HEK293 (cell line): ENCODE data around the gene BDH1.

Source experiments
- CTCF ChIA-PET: fragments of 350-600 bp; formaldehyde crosslinking; extraction: SDS; loops from one replicate; lab custom pipeline; 2021; ENCODE audit warnings: antibody characterized with exemption; lab: Yijun Ruan, JAX
- POLR2A ChIA-PET: fragments of 300-600 bp; formaldehyde crosslinking; extraction: SDS; loops from one replicate; lab custom pipeline; 2020; ENCODE audit warnings: antibody characterized with exemption, inconsistent platforms; lab: Yijun Ruan, JAX
- H3K27ac ChIP-seq: fragments of 200-500 bp; sonication (Bioruptor generic); 2 replicates; pipeline ENCODE4 v1.5.1; 2014; ENCODE audit warnings: low read depth, low read length, control low read depth, inconsistent platforms; ENCODE audit errors: extremely low read depth
- H3K36me3 ChIP-seq, 2 experiments: fragments of 200-500 bp in 1 of 2; sonication (Bioruptor generic) in 1 of 2; 1 replicate in 1 of 2; 2 replicates in 1 of 2; pipeline ENCODE4 v1.5.1; 2014 to 2017; ENCODE audit warnings: inconsistent platforms in 2 of 2, low read length in 2 of 2; ENCODE audit not compliant: control insufficient read depth in 2 of 2, insufficient read depth in 1 of 2
- H3K4me1 ChIP-seq: fragments of 200-500 bp; sonication (Bioruptor generic); 2 replicates; pipeline ENCODE4 v1.5.1; 2014; ENCODE audit warnings: mild to moderate bottlenecking, low read length, inconsistent platforms; ENCODE audit not compliant: control insufficient read depth, insufficient read depth
- H3K4me3 ChIP-seq: 2 replicates; pipeline ENCODE4 v1.5.1; 2011; ENCODE audit warnings: low read depth, mild to moderate bottlenecking, control low read depth, low read length, moderate library complexity
- H3K9me3 ChIP-seq: fragments of 200-500 bp; sonication (Bioruptor generic); 2 replicates; pipeline ENCODE4 v1.5.1; 2014; ENCODE audit warnings: low read depth, low read length, inconsistent platforms; ENCODE audit not compliant: control insufficient read depth, insufficient read depth
- OSR2 ChIP-seq: fragments of 450-650 bp; formaldehyde crosslinking; IDR thresholded peaks from 2 replicates; pipeline ENCODE4 v1.5.1; 2016; ENCODE audit warnings: missing biosample characterization, missing genetic modification characterization
- PRDM2 ChIP-seq: fragments of 450-650 bp; formaldehyde crosslinking; IDR thresholded peaks from 2 replicates; pipeline ENCODE4 v1.5.1; 2016; ENCODE audit warnings: missing biosample characterization, missing genetic modification characterization, borderline replicate concordance
- SCRT2 ChIP-seq: fragments of 450-650 bp; formaldehyde crosslinking; IDR thresholded peaks from 2 replicates; pipeline ENCODE4 v1.5.1; 2016; ENCODE audit warnings: missing biosample characterization, missing genetic modification characterization
- ZBTB20 ChIP-seq: fragments of 450-650 bp; formaldehyde crosslinking; IDR thresholded peaks from 2 replicates; pipeline ENCODE4 v1.5.1; 2016; ENCODE audit warnings: missing biosample characterization, missing genetic modification characterization
- ZIC2 ChIP-seq: fragments of 450-650 bp; formaldehyde crosslinking; IDR thresholded peaks from 2 replicates; pipeline ENCODE4 v1.5.1; 2016; ENCODE audit warnings: missing biosample characterization, missing genetic modification characterization
- ZNF16 ChIP-seq: fragments of 450-650 bp; formaldehyde crosslinking; IDR thresholded peaks from 2 replicates; pipeline ENCODE4 v1.5.1; 2016; ENCODE audit warnings: low read depth, missing biosample characterization, missing genetic modification characterization
- ZNF174 ChIP-seq: fragments of 450-650 bp; formaldehyde crosslinking; IDR thresholded peaks from 2 replicates; pipeline ENCODE4 v1.5.0; 2017; ENCODE audit warnings: missing biosample characterization, mild to moderate bottlenecking, missing genetic modification characterization
- ZNF19 ChIP-seq: fragments of 450-650 bp; formaldehyde crosslinking; IDR thresholded peaks from 2 replicates; pipeline ENCODE4; 2016; ENCODE audit warnings: missing biosample characterization, missing genetic modification characterization, low read depth
- ZNF221 ChIP-seq: fragments of 450-650 bp; formaldehyde crosslinking; IDR thresholded peaks from 2 replicates; pipeline ENCODE4 v1.5.1; 2017; ENCODE audit warnings: missing biosample characterization, missing genetic modification characterization, borderline replicate concordance
- ZNF341 ChIP-seq: fragments of 450-650 bp; formaldehyde crosslinking; IDR thresholded peaks from 2 replicates; pipeline ENCODE4; 2016; ENCODE audit warnings: low read depth, missing biosample characterization, missing genetic modification characterization
- ZNF501 ChIP-seq: fragments of 450-650 bp; formaldehyde crosslinking; IDR thresholded peaks from 2 replicates; pipeline ENCODE4 v1.5.1; 2016; ENCODE audit warnings: missing biosample characterization, missing genetic modification characterization
- ZNF514 ChIP-seq: fragments of 450-650 bp; formaldehyde crosslinking; IDR thresholded peaks from 2 replicates; pipeline ENCODE4 v1.5.1; 2016; ENCODE audit warnings: missing biosample characterization, missing genetic modification characterization
- ZNF548 ChIP-seq: fragments of 450-650 bp; formaldehyde crosslinking; IDR thresholded peaks from 2 replicates; pipeline ENCODE4 v1.5.1; 2016; ENCODE audit warnings: missing biosample characterization, missing genetic modification characterization
- ZNF561 ChIP-seq: fragments of 450-650 bp; IDR thresholded peaks from 2 replicates; pipeline ENCODE4 v1.5.1; 2018; ENCODE audit warnings: missing biosample characterization, missing genetic modification characterization, borderline replicate concordance
- ZSCAN30 ChIP-seq: fragments of 450-650 bp; IDR thresholded peaks from 2 replicates; pipeline ENCODE4 v1.5.1; 2018; ENCODE audit warnings: missing biosample characterization, mild to moderate bottlenecking, missing genetic modification characterization, moderate library complexity
- ZSCAN4 ChIP-seq: fragments of 450-650 bp; formaldehyde crosslinking; IDR thresholded peaks from 2 replicates; pipeline ENCODE4 v1.5.1; 2017; ENCODE audit warnings: missing biosample characterization, missing genetic modification characterization
- ZXDB ChIP-seq: fragments of 450-650 bp; formaldehyde crosslinking; IDR thresholded peaks from 2 replicates; pipeline ENCODE4 v1.5.1; 2016; ENCODE audit warnings: missing biosample characterization, missing genetic modification characterization
- TF ChIP-seq, protein P1 (sequence below): fragments of 450-650 bp; formaldehyde crosslinking; IDR thresholded peaks from 2 replicates; pipeline ENCODE4 v1.5.1; 2016; ENCODE audit warnings: missing biosample characterization, missing genetic modification characterization
- TF ChIP-seq, protein P2 (sequence below): fragments of 450-650 bp; formaldehyde crosslinking; IDR thresholded peaks from 2 replicates; pipeline ENCODE4 v1.5.1; 2016; ENCODE audit warnings: missing biosample characterization, missing genetic modification characterization, borderline replicate concordance
- TF ChIP-seq, protein P3 (sequence below): fragments of 450-650 bp; formaldehyde crosslinking; IDR thresholded peaks from 2 replicates; pipeline ENCODE4 v1.5.1; 2017; ENCODE audit warnings: missing biosample characterization, missing genetic modification characterization
- TF ChIP-seq, protein P4 (sequence below): fragments of 450-650 bp; formaldehyde crosslinking; IDR thresholded peaks from 2 replicates; pipeline ENCODE4 v1.5.1; 2016; ENCODE audit warnings: missing biosample characterization, missing genetic modification characterization

The BDH1 gene

GRCh38 chr3:197495999-197496745, 59.6 kb downstream of the BDH1 start (continued):
- TF ChIP-seq PRDM2 (tag by site-specific recombination) = no peak
- no peak for TF ChIP-seq ZNF548 (tag by site-specific recombination)
- TF ChIP-seq ZBTB20 = no peak
- no peak for TF ChIP-seq SCRT2 (tag by site-specific recombination)
- no peak for TF ChIP-seq ZSCAN4
- no peak for TF ChIP-seq ZNF341 (tag by site-specific recombination)

GRCh38 chr3:197495499-197495898, 60.3 kb downstream of the BDH1 start:
- H3K4me1 ChIP-seq = no peaks in the 10 kb centered on the region
- ChIA-PET POLR2A (no interaction called here), CTCF (no interaction called here)
- H3K36me3 ChIP-seq = no peaks in the 10 kb centered on the region
- H3K9me3 ChIP-seq = no peaks in the 10 kb centered on the region
- no peak overlapping the region for H3K4me3 ChIP-seq
- no peak overlapping the region for H3K27ac ChIP-seq
- no peak for TF ChIP-seq ZNF174 (tag by site-specific recombination)
- TF ChIP-seq ZIC2 (tag by site-specific recombination) = no peak
- TF ChIP-seq, protein P1, sequence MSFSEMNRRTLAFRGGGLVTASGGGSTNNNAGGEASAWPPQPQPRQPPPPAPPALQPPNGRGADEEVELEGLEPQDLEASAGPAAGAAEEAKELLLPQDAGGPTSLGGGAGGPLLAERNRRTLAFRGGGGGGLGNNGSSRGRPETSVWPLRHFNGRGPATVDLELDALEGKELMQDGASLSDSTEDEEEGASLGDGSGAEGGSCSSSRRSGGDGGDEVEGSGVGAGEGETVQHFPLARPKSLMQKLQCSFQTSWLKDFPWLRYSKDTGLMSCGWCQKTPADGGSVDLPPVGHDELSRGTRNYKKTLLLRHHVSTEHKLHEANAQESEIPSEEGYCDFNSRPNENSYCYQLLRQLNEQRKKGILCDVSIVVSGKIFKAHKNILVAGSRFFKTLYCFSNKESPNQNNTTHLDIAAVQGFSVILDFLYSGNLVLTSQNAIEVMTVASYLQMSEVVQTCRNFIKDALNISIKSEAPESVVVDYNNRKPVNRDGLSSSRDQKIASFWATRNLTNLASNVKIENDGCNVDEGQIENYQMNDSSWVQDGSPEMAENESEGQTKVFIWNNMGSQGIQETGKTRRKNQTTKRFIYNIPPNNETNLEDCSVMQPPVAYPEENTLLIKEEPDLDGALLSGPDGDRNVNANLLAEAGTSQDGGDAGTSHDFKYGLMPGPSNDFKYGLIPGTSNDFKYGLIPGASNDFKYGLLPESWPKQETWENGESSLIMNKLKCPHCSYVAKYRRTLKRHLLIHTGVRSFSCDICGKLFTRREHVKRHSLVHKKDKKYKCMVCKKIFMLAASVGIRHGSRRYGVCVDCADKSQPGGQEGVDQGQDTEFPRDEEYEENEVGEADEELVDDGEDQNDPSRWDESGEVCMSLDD (tag by site-specific recombination) = no peak
- no peak for TF ChIP-seq ZNF501 (tag by site-specific recombination)
- TF ChIP-seq OSR2 (tag by site-specific recombination) = no peak
- no peak for TF ChIP-seq ZNF16
- TF ChIP-seq ZNF561 (tag by site-specific recombination) = no peak
- TF ChIP-seq, protein P2, sequence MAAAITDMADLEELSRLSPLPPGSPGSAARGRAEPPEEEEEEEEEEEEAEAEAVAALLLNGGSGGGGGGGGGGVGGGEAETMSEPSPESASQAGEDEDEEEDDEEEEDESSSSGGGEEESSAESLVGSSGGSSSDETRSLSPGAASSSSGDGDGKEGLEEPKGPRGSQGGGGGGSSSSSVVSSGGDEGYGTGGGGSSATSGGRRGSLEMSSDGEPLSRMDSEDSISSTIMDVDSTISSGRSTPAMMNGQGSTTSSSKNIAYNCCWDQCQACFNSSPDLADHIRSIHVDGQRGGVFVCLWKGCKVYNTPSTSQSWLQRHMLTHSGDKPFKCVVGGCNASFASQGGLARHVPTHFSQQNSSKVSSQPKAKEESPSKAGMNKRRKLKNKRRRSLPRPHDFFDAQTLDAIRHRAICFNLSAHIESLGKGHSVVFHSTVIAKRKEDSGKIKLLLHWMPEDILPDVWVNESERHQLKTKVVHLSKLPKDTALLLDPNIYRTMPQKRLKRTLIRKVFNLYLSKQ (tag by site-specific recombination) = no peak
- no peak for TF ChIP-seq ZSCAN30 (tag by site-specific recombination)
- no peak for TF ChIP-seq ZNF221
- no peak for TF ChIP-seq ZNF514 (tag by site-specific recombination)
- no peak for TF ChIP-seq ZXDB (tag by site-specific recombination)
- no peak for TF ChIP-seq ZNF19 (tag by site-specific recombination)
- TF ChIP-seq, protein P3, sequence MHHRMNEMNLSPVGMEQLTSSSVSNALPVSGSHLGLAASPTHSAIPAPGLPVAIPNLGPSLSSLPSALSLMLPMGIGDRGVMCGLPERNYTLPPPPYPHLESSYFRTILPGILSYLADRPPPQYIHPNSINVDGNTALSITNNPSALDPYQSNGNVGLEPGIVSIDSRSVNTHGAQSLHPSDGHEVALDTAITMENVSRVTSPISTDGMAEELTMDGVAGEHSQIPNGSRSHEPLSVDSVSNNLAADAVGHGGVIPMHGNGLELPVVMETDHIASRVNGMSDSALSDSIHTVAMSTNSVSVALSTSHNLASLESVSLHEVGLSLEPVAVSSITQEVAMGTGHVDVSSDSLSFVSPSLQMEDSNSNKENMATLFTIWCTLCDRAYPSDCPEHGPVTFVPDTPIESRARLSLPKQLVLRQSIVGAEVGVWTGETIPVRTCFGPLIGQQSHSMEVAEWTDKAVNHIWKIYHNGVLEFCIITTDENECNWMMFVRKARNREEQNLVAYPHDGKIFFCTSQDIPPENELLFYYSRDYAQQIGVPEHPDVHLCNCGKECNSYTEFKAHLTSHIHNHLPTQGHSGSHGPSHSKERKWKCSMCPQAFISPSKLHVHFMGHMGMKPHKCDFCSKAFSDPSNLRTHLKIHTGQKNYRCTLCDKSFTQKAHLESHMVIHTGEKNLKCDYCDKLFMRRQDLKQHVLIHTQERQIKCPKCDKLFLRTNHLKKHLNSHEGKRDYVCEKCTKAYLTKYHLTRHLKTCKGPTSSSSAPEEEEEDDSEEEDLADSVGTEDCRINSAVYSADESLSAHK = no peak
- TF ChIP-seq, protein P4, sequence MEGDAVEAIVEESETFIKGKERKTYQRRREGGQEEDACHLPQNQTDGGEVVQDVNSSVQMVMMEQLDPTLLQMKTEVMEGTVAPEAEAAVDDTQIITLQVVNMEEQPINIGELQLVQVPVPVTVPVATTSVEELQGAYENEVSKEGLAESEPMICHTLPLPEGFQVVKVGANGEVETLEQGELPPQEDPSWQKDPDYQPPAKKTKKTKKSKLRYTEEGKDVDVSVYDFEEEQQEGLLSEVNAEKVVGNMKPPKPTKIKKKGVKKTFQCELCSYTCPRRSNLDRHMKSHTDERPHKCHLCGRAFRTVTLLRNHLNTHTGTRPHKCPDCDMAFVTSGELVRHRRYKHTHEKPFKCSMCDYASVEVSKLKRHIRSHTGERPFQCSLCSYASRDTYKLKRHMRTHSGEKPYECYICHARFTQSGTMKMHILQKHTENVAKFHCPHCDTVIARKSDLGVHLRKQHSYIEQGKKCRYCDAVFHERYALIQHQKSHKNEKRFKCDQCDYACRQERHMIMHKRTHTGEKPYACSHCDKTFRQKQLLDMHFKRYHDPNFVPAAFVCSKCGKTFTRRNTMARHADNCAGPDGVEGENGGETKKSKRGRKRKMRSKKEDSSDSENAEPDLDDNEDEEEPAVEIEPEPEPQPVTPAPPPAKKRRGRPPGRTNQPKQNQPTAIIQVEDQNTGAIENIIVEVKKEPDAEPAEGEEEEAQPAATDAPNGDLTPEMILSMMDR = no peak
